Lung (tissue), 12 donors: Measurements from ENCODE around the gene DRGX. TPM values are rescaled to one million over a fixed set of nuclear protein-coding genes. Genes with fewer than 3 reads are reported as not detected.

Source experiments
- ATAC-seq: fragments of 200-7000 bp; cut with Tn5 transposase; one replicate; pipeline ENCODE4 v1.9.1; 2020; ENCODE audit warnings: moderate number of reproducible peaks; ENCODE audit not compliant: insufficient read depth, low FRiP score
- DNase-seq, 3 donors: peaks; one replicate each; pipeline ENCODE4 v3.0.0-alpha.2; 2013 to 2017
- H3K27ac ChIP-seq, 2 donors: one replicate each; pipeline ENCODE4 v1.5.1; 2013; ENCODE audit warnings: mild to moderate bottlenecking in 2 of 2, moderate library complexity in 2 of 2, control low read depth in 1 of 2, inconsistent platforms in 1 of 2, low read depth in 1 of 2, low read length in 1 of 2
- H3K27me3 ChIP-seq, 3 donors: one replicate each; pipeline ENCODE4 v1.5.1; 2013; ENCODE audit warnings: low read length in 2 of 3; ENCODE audit not compliant: control insufficient read depth in 3 of 3, insufficient read depth in 3 of 3
- H3K36me3 ChIP-seq, 4 donors: one replicate each; pipeline ENCODE4 v1.5.1; 2013; ENCODE audit warnings: low read length in 4 of 4, mild to moderate bottlenecking in 1 of 4, moderate library complexity in 1 of 4; ENCODE audit not compliant: control insufficient read depth in 4 of 4, insufficient read depth in 4 of 4
- H3K4me1 ChIP-seq, 5 donors: one replicate each; pipeline ENCODE4 v1.5.1; 2013; ENCODE audit warnings: low read length in 5 of 5, mild to moderate bottlenecking in 2 of 5, moderate library complexity in 1 of 5; ENCODE audit not compliant: control insufficient read depth in 5 of 5, insufficient read depth in 5 of 5
- H3K4me3 ChIP-seq: one replicate; pipeline ENCODE4 v1.5.1; 2013; ENCODE audit warnings: mild to moderate bottlenecking, control low read depth, moderate library complexity
- H3K9ac ChIP-seq, 2 donors: one replicate each; pipeline ENCODE4 v1.5.1; 2013; ENCODE audit warnings: low read length in 2 of 2, control low read depth in 1 of 2; ENCODE audit not compliant: insufficient read depth in 1 of 2
- H3K9me3 ChIP-seq, 4 donors: one replicate each; pipeline ENCODE4 v1.5.1; 2013; ENCODE audit warnings: low read length in 3 of 4, mild to moderate bottlenecking in 1 of 4, moderate library complexity in 1 of 4; ENCODE audit not compliant: control insufficient read depth in 4 of 4, insufficient read depth in 3 of 4
- CTCF ChIP-seq: IDR thresholded peaks from 2 replicates; pipeline ENCODE4 v1.5.1; 2012; ENCODE audit warnings: mild to moderate bottlenecking; ENCODE audit errors: control extremely low read depth, extremely low read depth
- WGBS, 2 donors: extraction: QIAGEN DNeasy Blood & Tissue Kit; methylation state at CpG; one replicate each; pipeline ENCODE4 v1.1.7; 2013; 5-methylcytosine and 5-hydroxymethylcytosine counted together
- polyA plus RNA-seq, 2 donors: library from polyadenylated mRNA; stranded (reverse); fragments of 200-250 nt; gene quantifications; one replicate each; pipeline ENCODE4 v1.2.1, GENCODE V29; 2013
- total RNA-seq, 2 donors: library from RNA; depleted of rRNA in 1 of 2; stranded (reverse); fragments of >200 nt in 1 of 2; gene quantifications; one replicate each; pipeline ENCODE4 v1.2.1, GENCODE V29; 2014 to 2021
- donor health status: control.
- donor health status: control.
- donor health status: Bipolar disorder and iron deficiency.
- donor health status: healthy.
- donor health status: DM: yes; HTN: yes; CAD: no.

Gene DRGX
- total and polyA plus RNA-seq, 4 donors = 0.10 TPM; not detected in 3

GRCh38 chr10:49373361-49373760 lies 22.5 kb downstream of the DRGX start:
- Histone ChIP-seq H3K27ac (no peak overlapping the region), H3K4me1 (peaks cover 0 to 3% (median 0%) of the 10 kb centered on the region in 5 donors), H3K36me3 (no peaks in the 10 kb centered on the region), H3K27me3 (peaks cover 0 to 20% (median 7%) of the 10 kb centered on the region in 3 donors), H3K9me3 (no peaks in the 10 kb centered on the region), H3K9ac (no peak overlapping the region), H3K4me3 (no peak overlapping the region)
- 91 to 93% methylated on average over 5 of the region's 5 CpGs for WGBS, 2 donors
- ATAC-seq = no peak
- DNase-seq = no peak
- no peak for TF ChIP-seq CTCF

- peaks cover 0 to 3% (median 0%) of the 10 kb centered on the region in 5 donors for H3K4me1 ChIP-seq
- H3K27ac ChIP-seq = no peak overlapping the region
- no peak for ATAC-seq
- no peaks in the 10 kb centered on the region for H3K36me3 ChIP-seq
- peak in 1 of 3 donors; percentile 2 for DNase-seq
- TF ChIP-seq CTCF = no peak
- no peaks in the 10 kb centered on the region for H3K9me3 ChIP-seq
- WGBS, 2 donors = 75 to 87% methylated on average over 3 of the region's 3 CpGs
- no peak overlapping the region for H3K9ac ChIP-seq
- H3K4me3 ChIP-seq = no peak overlapping the region
- peaks cover 0 to 24% (median 5%) of the 10 kb centered on the region in 3 donors for H3K27me3 ChIP-seq
These were observed 23.9 kb downstream of the DRGX start for GRCh38 chr10:49371967-49372366.

GRCh38 chr10:49370326-49371100 lies 25.4 kb downstream of the DRGX start:
- Histone ChIP-seq H3K27me3 (peaks cover 0 to 21% (median under 1%) of the 10 kb centered on the region in 3 donors), H3K4me1 (peaks cover 0 to 3% (median 0%) of the 10 kb centered on the region in 5 donors), H3K36me3 (no peaks in the 10 kb centered on the region), H3K9ac (no peak overlapping the region), H3K9me3 (no peaks in the 10 kb centered on the region), H3K27ac (no peak overlapping the region), H3K4me3 (no peak overlapping the region)
- DNase-seq (peak in 1 of 3 donors; percentile 7), ATAC-seq (no peak)
- no peak for TF ChIP-seq CTCF
- WGBS, 2 donors = 82 to 87% methylated on average over 8 of the region's 8 CpGs
